Hypothalamus (tissue), 51 donors: ENCODE measurements around the gene ZNF580.

ENCODE experiments used
- DNase-seq, 51 donors: peaks; one replicate each; lab custom pipeline; 2025; lab: John Stamatoyannopoulos, UW

The ZNF580 gene

GRCh38 chr19:55688422-55689218 is 47.8 kb downstream of the ZNF580 start:
- peak in 3 of 51 donors; percentile 8 to 39 (median 10) for DNase-seq

- DNase-seq = no peak
These were observed 48.8 kb downstream of the ZNF580 start for GRCh38 chr19:55689411-55690108.

GRCh38 chr19:55690109-55690768 is 49.4 kb downstream of the ZNF580 start:
- no peak for DNase-seq

GRCh38 chr19:55690769-55691545 is 50.2 kb downstream of the ZNF580 start:
- DNase-seq = no peak

GRCh38 chr19:55691561-55692481 is 51.0 kb downstream of the ZNF580 start:
- DNase-seq = no peak

- DNase-seq = no peak
These were observed 51.9 kb downstream of the ZNF580 start for GRCh38 chr19:55692681-55693081.
